Measurements from ENCODE around the gene AK6.
A peak's percentile ranks its signal among the peaks of the same experiment; 100 is the strongest.
"Not testable (repeated sequence)": the region's sequence is repeated elsewhere in the genome, so short reads cannot be mapped to it uniquely, and the experiment has no call there.

Gene AK6

GRCh38 chr5:69334793-69335268 lies 34.5 kb downstream of the AK6 start:
- peak; percentile 57 for DNase-seq

DNA sequence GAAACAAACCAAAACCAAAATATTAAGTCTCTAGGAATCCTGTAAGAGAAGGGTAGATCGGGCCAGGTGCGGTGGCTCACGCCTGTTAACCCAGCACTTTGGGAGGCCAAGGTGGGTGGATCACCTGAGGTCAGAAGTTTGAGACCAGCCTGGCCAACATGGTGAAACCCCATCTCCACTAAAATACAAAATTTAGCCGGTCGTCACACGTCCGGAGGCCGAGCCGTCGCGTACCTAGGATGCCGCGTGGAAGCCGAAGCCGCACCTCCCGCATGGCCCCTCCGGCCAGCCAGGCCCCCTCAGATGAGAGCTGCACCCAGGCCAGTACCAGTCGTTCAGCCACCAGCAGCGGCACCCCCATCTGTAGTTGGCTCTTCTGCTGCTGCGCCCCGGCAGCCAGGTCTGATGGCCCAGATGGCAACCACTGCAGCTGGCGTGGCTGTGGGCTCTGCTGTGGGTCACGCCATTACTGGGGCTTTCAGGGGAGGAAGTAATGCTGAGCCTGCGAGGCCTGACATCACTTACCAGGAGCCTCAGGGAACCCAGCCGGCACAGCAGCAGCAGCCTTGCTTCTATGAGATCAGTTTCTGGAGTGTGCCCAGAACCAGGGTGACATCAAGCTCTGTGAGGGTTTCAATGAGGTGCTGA lies 35.5 kb downstream of the AK6 start:
- DNase-seq: not testable (repeated sequence)

DNA sequence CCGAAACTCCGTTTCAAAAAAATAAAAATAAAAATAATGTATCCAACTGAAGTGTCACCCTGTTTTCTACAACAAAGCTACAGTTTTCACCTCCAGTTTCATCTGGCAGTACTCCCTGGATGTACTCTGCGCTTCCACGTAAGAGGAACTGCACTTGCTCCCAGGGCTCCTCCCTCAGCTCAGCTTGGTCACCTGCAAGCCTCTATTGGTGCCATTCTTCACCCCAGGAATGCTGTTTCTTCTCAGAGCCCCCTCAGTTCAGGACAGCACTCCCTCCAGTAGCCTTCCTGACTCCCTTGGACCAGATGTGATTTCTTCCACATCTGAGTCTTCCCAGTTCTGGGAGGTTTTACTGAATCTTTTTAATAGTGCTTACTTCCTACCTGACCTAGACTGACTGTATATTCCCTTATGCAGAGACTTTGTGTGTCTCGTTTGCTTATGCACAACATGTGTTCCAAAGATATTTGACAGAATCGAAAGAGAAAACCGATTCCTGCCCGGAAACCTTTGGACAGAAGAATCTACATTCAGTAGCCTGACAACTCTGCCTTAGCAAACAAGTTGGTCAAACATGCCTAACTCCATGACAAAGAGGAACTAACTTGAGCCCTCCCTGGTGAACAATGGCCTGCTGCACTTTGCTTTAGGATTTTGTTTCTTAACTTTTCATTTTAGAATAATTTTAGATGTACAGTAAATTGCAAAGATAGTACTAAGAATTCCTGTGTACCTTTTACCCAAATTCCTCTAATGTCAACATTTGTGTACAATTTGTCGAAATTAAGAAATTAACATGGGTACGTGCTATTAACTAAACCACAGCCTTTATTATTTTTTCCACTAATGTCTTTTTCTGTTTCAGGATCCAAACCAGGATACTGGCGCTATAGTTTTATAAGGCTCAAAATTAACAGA lies 37.5 kb downstream of the AK6 start:
- no peak for DNase-seq

- DNase-seq: no peak
Measured at GRCh38 chr5:69329905-69330489, 39.3 kb downstream of the AK6 start.

DNA sequence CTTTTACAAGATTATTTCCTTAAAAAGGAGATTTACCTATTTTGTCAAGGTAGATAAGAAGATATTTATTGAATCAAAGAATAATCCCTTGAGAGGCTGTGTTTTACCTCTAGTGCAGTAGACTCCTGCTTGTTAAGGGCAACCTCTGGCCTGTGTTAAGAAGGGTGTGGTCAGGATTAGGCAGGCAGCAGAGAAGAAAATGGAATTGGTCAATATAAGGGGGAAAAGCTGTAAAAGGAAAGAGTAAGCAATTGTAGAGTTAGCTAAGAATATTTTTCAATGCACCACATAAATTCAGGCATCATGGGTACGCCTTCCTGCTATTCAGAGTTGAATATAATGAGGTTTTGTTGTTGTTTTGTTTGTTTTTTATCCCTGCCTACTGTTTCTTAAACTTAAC lies 43.0 kb downstream of the AK6 start:
- no peak for DNase-seq

- no peak for DNase-seq
Measured at GRCh38 chr5:69317391-69317790, 51.9 kb downstream of the AK6 start.

- DNase-seq: no peak
Measured at GRCh38 chr5:69315972-69316371, 53.3 kb downstream of the AK6 start.

- no peak for DNase-seq
Measured at GRCh38 chr5:69313428-69313827, 55.9 kb downstream of the AK6 start.

DNA sequence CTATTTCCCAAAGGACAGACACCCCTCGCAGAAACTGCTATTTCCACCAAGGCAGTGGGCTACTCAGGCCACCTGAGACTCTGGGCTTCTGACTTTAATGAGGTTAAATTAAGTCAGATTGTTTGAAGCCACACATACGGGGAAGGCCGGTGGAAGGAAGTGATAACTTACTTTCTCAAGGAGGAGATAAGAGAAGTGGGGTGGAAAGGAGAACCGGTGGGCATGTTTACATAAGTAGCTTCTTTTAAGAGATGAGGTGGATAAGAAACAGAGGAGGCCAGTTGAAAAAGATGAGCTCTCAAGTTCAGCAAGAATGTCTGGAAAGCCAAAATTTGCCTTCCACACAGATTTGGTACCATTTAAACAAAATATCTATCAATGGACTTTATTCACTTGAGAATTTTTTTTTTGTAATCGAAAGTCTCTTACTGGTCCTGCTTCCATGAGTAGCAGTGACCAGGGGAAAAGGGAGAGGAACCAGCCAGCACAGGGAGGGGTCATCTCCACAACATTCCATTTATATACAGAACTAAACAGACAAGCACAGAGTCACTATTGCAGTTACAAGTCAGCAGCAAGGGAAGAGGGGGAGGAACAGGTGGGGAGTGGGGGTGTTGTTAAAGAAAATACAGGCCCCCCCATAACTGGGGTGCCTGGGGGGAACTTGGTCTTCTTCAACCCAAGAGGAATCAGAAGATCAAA lies 56.7 kb downstream of the AK6 start:
- DNase-seq: no peak

- no peak for DNase-seq
Measured at GRCh38 chr5:69309380-69309779, 59.9 kb downstream of the AK6 start.

GRCh38 chr5:69308046-69308553 lies 61.2 kb downstream of the AK6 start:
- no peak for DNase-seq

GRCh38 chr5:69305512-69305911 lies 63.8 kb downstream of the AK6 start:
- no peak for DNase-seq
